ENCODE measurements around the gene CFAP46.
A peak's percentile ranks its signal among the peaks of the same experiment; 100 is the strongest.
"Not testable (repeated sequence)": the region's sequence is repeated elsewhere in the genome, so short reads cannot be mapped to it uniquely, and the experiment has no call there.

Gene CFAP46

DNA sequence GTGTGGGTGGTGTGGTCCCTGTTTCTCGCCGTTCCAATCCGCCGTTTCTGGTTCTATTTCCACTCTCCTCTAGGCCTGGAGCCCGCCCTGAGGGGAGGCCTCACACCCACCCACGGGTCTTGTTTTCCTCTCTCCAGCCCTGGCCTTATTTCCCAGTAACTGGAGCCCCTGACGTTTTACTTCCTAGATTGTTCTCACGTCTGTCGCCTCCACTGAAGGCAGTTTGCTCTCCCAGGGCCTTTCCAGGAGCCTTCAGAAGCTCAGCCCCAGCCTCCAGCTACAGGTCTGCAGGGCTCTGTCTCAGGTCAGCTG lies 30.6 kb downstream of the CFAP46 start:
- DNase-seq = no peak

DNA sequence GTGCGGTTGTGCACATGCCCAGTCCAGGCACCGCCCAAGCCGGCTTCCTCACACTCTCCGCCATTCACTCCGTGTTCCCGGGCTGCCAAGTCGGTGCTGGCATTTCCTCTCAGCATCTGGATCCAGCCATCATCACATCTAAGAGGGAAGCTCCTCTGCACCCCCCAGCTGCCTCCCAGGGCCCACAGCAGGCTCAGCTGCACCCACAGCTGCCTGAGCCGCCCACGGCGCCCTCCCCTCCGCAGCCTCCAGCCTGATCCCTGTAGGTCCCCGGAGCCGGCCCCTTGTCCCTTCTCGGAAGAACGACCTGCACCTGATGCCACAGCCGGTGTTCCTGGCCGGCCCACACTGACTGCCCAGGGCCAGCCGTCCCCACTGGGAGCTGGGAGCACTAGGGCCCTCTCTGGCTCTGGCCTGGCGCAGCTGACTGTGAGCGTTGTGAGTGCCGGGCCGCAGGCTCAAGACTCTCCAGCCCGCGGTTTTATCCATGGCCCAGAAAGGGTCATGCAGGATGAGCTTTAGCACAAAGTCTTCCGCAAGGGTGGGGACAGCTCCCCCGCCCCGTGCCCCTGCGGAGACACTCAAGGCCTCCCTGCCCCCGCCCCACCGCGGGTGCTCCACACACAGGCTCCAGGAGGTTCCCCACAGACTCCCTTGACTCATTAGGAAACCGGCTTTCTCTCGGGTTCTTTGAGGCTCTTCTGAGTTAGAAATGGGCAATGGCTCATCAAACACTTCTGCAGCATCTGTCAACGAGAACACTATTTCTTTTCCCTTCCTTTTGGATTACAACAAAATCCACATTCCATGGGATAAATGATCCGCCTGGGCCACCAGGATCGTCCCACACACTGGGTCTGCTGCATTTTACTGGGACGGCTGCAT lies 31.2 kb downstream of the CFAP46 start:
- DNase-seq = no peak

DNA sequence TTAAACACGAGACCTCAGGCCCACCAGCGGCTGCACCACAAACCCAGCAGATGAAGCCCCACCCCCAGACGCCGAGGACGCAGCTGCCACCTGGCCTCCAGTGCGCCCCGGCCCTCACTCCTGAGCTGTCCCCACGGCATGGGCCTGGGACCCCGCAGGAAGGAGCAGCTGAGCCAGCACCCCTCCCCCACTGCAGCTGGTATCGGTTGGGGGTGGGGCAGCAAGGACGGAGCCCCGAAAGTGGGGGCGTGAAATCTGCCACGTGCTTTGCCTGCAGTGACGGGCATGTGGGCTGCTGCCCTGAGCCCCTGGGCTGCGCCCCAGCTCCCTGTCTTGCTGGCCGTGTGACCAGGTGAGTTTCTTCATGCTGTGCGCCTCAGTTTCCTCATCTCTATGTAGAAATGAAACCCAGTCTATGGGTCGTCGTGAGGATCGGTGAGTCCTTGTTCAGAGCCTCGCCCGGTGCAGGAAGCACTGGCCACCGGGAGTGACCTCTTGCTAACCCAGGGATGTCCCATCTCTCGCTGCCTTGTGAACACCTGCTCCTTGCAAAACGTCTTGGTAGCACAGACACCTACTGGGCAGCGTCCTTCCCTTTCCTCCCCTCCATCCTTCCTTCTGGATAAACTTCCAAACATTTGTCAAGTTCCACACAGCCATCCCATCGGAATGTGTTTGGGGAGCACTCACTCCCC lies 32.0 kb downstream of the CFAP46 start:
- DNase-seq = no peak

DNA sequence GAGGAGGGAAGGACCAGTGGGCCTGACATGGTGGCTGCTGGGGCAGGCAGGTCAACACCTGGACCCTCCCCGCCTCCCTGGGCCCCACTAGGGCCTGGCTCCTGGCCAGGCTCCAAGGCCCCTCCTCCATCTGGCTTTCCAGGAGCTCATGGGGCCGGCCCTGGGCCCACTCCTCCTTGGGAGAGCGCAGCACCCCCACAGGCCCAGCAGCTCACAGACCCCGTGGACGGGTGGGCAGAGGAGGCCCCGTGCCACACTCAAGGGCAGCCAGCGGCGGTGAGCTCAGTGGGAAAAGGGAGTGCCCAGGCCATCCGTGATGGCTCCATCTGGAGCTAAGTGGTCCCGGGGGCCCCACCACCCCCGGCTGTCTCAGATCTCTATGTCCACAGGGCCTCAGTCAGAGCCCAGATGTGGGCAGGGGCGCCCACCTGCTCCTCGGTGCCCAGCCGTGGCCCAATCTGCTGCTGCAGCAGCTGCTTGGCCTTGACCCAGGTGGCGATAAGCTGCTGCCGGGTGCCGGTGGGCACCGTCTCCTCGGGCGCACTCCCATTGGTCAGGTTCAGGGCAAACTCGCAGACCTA lies 32.8 kb downstream of the CFAP46 start:
- no peak for DNase-seq

DNA sequence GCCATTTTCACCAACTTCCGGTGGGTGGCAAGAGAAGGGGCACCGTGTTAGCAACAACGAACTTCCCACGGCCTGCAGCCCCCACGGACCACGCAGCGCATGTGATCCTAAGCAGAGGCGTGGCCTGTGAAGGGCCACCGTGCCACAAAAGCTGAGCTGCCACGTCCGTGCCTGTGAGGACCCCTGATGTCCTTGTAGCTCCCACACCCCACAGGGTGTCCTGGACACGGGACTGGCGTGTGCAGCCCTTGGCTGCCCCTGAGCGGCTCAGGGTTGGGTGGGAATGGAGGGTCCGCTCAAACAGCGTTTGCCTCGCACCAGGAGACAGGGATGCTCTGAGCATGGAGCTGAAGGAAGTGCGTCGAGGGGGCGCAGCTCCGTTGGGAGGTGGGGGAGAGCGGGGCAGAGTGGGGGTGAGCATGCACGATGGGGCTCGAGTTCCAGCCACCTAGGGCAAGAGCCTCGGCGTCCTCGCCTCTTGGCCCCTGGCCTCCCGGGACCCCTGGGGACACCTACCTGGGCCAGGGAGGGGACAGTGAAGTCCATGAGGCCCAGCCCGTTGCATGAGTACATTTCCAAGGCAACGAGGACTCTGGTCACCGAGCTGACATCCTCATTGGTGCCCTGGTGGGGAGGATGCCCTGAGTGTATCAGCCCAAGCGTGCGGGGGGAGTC lies 33.6 kb downstream of the CFAP46 start:
- no peak for DNase-seq

DNA sequence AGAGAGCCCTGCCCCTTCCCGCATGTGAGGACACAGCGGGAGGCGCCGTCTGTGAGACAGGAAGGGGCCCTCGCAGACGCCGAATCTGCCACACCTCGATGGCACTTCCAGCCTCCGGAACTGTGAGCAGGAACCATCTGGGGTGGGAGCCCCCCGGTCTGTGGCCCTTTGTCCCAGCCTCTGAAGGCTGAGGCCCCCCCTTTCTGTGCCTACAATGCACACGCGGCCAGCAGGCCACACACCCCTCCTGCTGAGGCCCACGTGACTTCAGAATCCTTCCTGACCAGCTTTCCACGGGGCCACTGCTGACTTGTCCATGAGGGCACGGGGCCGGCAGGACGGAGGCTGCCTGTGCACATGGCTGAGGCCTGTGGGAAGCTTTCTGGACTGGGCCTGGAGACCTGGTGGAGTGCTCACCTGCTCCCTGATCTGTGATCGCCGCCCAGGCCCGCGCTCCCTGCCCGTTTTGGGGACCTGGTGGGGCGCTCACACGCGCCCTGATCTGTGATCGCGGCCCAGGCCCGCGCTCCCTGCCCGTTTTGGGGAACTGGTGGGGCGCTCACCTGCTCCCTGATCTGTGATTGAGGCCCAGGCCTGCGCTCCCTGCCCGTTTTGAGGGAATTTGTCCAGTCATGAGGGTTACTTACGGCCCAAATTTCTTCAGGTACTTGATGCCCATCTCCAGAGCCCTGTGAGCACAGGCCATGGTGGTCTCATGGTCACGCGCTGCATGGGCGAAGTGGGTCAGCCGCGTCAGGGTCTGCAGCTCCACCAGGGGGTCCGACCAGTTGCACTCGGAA lies 34.3 kb downstream of the CFAP46 start:
- DNase-seq = no peak

DNA sequence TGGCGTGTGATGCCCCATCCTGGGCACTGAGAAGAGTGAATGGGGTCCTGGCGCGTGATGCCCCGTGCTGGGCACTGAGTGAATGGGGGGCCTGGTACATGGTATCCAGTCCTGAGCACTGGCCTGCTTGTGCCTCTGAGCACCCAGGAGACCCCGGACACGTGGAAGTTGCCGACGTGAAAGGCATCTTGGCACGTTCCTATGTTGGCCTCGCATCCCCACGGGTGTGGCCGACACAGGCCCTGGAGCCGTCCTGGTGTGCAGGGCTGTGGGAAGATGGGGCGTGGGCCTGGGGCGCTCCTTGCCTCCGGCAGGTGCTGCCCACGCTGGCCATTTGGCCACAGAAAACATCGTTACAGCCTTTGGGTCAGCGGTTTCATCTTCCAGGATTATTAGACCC lies 35.5 kb downstream of the CFAP46 start:
- DNase-seq = no peak

DNA sequence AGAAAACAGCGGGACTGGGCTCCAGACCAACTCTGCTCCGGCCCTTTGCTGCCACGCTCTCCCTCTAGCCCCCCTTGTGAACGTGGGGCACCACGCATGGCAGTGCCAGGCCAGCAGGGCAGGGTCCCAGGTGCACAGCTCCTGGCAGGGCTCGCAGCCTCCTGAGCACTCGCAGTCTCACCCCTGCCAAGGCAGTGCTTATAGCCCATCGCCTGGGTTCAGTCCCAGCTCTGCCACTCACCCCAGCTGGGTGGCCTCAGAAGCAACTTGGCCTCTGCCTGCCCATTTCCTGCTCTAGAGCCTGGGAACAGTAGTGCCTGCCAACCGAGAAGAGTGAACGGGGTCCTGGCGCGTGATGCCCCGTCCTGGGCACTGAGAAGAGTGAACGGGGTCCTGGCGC lies 36.3 kb downstream of the CFAP46 start:
- DNase-seq = no peak

DNA sequence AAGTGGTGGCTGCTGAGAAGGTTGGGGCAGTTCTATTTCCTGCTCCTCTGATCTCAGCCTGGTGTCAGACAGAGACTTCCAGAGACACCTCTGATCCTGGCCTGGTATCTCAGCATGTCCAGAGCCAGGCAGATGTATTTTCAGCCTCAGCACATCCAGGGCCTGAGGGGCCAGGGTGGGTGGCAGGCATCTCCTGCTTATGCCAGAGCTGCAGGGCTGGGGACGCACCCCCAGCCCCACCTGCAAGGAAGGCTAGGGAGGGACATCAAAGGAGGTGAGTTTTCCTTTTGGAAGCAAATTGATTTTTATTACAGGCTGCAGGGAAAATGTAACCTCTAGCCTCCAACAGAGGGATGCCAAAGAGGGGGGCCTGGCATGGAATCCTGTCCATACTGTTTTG lies 36.7 kb downstream of the CFAP46 start:
- no peak for DNase-seq

DNA sequence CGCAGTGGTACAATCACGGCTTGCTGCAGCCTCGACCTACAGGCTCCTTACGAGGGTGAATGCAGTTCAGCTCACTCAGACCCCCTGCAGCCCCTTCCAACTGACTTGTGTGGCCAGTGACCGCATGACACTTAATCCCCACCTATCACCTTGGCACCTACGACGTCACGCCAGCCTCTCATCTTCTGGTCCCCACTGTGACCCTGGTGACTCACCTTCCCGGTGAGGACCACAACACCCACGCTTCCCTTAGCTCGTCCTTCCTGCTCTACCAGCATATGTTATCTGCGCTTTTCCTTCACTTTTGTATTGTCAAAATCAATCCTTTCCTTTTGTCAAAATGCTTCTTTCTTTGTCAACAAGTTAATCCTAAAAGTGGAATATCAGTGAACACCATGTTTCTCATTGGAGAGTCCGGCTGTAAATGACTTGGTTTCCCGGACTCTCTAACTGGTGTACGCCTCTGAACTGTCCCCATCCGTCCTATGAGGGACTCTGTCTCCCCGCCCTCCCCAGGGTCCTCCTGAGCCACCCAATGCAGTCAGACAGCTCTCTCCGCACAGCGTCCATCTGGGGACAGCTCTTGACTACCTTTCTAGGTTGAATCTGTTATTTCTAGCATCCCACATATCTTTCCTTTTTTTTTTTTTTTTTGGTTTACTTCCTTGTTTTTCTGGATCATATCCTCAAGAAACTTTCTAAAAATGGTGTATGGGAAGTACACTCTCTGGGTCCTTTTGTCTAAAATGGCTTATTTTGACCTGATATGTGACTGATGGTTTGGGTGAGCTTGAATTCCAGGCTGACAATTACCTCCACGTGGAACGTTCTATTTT lies 37.3 kb downstream of the CFAP46 start:
- no peak for DNase-seq

DNA sequence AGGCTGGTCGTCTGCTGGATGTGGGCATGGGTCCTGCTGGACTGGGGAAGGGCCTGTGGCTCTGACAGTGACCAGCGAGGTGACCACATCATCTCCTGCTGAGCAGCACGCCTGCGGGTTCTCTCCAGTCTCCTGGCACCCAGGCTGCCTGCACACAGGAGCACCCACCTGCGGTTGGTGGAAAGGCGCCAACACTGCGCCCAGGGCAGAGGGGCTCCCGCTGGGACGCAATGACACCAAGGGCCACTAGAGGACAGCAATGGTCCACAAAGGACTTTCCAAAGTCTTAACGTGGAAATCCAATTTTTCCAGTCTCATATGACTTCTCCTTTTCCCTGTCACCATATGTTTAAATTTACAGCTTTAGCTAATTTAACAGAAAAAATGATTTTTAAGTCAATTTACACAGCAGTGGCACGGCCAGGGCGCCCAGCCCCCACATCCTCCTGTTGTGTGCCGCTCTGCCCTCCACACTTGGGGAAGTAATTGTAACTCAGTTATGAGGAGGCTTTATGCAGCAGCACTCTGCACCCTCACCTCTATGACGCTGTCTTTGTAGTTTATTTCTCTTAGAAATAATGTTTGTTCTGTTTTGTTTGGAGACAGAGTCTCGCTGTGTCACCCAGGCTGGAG lies 38.1 kb downstream of the CFAP46 start:
- peak; percentile 52 for DNase-seq

DNA sequence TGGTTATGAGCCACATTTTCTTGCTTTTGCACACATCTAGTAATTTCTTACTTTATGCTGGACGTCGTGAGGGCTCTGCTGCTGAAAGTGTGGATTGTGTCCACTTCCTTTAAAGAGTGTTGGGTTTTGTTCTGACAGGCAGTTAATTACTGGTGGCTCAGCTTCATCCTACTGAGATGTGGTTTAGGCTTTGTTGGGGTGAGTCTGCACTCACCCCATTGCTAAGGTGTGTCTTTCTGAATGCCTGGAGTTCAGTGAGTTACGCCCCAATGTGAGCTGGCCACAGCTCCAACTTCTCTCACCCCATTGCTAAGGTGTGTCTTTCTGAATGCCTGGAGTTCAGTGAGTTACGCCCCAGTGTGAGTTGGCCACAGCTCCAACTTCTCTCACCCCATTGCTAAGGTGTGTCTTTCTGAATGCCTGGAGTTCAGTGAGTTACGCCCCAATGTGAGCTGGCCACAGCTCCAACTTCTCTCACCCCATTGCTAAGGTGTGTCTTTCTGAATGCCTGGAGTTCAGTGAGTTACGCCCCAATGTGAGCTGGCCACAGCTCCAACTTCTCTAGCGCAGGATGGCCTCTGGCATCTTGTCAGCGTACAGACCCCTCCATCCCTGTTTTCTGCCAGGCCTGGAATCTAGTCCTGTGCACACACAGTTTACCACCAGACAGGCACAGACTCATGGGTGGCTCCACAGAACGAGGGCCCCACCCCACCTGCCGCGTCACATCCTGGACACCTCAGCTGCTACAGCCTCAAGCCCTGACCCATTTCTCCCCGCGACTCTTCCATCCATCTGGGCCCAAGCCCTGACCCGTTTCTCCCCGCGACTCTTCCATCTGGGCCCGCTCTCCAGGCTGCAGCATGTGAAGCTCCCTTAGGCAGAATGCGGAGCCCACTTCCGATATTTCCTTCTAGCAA lies 39.5 kb downstream of the CFAP46 start:
- DNase-seq = not testable (repeated sequence)

DNA sequence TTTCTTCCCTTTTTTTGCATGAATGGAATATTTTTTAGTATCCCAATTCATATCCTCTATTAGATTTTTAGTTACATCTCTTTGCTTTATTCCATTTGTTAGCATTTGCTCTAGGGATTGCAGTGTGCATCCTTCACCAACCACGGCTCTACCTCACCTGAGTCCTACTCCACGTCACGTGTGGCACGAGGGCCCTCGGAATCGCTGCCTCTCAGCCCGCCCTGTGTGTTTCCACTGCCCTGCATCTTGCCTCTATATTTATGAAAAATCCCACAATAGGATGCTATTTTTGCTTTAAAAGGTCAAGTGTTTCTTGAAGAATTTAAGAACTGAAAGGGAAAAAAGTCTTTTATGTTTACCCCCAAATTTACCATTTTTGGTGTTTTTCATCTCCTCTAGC lies 41.0 kb downstream of the CFAP46 start:
- no peak for DNase-seq

DNA sequence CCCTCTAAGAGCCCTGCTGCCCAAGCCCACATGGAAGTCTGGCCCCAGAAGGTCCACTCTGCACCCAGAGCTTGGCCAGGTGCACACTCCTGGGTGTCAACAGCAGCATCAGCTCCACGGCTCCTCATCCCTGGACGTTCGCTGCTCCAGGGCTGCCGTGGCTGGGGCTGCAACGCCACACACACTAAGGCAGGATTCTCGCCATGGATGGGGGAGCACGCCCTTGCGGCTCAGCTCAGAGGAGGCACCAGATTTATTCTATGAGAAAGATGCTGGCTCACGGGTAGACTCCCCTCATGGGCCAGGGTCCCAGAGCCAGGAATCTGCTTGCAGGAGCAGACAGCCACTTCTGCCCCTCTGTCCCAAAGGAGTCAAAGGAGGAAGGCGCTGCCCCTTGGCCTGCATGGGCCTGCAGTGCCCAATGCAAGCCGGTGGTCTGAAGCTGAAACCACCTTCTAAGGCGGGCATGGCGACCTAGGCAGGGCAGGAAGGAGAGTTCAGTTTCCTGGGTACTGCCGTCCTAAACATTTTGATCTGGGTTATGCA lies 42.1 kb downstream of the CFAP46 start:
- no peak for DNase-seq

DNA sequence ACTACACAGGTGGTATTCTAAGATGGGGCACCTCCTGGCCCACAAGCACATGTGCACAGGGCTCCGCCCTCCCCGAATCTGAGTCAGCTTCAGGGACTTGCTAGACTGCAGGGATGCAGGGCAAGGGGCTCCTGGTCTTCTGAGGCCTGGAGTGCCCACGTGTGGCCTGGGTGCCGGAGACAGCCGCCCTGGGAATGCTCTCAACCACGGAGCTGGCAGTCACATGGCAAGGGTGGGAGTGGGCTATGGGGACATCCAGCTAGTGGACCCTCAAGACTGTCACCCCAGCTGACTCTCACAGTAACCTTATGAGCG lies 42.7 kb downstream of the CFAP46 start:
- DNase-seq = no peak

DNA sequence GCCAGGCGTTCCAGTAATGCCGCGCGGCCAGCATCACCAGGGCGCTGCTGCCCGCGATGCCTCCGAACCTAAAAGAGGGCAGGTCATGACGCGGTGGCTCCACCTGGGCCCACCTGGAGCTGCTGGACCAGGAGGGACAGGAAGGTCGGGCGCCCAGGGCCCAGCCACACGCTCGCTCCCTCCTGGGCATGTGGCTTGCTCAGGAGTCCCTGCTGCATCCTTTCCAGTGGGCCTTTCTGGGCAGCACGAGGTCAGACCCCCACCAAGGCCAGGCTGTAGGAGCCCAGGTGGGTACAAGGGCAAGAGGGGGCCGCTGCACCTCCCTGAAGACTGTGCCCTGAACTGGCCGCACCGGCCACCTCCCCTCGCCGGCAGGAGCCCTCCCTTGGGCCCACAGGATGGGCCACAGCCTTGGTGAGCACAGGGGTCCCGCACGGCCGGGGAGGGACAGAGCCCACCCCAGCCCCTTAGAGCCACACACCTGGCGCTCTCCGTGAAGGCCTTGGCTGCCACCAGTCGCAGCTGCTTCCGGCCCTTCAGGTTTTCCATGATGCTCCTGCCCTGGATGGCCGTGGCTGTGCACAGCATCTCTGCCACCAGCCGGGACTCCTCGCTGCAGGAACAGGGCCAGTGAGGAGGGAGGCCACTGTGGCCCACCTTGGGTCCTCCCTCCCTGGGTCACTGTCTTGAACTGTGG lies 43.2 kb downstream of the CFAP46 start:
- no peak for DNase-seq

DNA sequence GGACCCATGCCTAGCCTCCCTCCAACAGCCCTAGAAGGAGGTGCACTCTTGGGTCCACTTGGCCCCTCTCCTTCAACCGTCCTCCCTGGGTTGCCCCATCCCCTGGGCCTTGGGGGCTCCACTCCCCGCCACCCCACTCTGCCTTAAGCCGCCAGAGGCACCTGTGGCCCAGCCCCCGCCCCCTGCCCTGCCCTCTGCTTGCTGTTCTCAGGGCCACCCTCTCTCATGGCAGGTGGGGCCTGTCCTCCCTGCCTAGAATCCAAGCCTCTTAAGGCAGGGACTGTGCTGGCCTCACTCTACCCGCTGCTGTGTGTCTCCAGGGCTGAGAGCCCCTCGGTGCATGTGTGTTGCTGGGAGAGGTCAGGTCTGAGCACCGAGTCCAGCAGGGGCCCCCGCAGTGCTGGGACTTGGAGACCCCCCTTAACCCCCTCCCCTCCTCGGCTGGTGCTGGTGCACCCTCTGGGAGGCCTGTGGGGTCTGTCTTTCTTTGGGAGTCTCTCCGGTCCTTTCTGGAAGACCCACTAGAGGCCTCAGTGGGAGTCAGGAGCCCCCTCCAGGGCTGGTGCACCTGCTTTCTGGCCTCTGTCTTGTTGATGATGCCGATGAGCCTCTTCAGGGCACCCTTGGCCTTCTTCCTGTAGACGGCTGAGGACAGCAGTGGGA lies 43.8 kb downstream of the CFAP46 start:
- DNase-seq = no peak

DNA sequence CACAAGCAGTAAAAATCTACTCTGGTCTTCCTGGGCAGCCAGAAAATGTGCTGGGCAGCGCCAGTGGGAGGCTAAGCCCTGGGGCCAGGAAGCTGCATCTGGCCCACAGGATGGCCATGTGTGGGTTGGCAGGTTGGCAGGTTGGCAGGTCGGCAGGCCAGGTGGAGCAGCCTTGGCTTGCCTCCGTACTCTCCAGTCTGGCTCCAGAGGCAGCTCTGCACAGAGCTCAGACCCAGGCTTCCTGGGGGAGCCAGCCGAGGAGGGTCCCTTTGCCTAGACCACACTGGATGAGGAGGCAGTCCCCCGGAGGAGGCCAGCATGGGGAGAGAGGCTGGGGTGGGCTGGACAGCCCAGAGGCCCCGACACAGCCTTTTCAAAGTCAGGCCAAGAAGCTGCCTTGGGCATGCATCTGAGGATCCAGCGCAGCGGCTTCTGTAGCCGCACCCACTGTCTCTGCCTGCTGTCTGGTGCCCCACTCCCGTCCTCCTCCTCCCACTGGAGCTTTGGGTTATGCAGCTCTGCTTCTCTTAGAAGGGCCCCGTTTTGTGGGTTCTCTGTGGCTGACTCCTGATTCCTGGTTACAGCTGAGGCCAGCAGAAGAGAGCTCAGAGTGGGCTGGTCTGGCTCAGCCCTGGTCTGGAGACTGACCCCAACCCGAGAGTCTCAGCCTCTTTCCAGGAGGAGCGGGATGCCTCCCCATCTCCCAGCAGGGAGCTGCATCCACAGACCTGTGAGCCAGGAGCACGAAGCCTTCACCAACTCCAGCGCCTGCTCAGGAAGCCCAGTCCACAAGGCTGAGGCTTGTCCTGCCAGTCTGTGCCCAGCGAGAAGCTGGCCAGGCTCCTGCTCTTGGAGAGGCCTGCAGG lies 44.6 kb downstream of the CFAP46 start:
- DNase-seq = no peak
